ENCODE measurements around the gene GPANK1.

DNA sequence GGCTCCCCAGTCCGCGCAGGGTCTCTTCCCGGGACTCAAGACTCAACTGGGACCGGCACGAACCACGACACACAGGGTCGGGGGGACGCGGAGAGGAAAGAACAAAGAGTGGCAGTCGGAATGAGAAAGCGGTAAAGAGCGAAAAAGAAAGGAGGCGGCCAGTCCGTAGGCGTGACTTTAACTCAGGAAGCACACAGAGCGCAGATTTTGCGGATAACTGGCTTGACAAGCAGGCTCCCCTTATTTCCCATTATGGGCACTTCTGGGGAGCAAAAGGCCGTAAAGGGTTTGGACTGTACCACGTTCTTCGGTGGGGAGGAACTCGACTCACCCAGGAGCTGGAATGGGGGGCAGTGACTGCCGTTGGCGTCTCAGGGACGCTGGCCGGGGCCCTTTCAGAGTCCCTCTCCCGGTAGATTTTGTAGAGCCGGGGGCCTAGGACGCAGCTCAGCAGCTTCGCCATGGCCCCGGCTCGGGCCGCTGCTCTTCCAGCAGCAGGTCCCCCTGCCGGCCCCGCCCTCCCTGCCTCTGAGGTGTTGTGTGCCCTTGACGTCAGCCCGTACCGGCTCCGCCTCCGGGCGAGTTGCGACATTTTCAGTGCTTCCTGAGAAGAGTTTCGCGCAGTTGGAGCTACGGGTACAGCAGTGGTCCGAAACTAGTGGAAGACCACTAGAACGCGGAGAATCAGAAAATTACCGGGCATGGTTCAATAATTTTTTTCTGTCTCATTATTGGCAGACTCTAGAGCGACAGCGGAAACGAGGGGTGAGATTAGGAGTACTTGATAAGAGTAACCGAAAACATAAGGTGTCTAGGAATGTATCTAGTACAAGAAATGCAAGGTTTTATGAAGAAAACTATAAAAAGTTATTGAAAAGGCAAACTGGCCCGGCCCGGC lies 38.3 kb upstream of the GPANK1 start, which contains the start of gene ABHD16A:
- TF ChIP-seq ZNF384 (IDR thresholded peaks at IDR 0.05): no peak
- peak; percentile 54; the same call in 1 of the 2 replicates for TF ChIP-seq BHLHE40 (IDR thresholded peaks at IDR 0.05; ENCODE audit: borderline replicate concordance)
- no peak for TF ChIP-seq FOXA1 (IDR thresholded peaks at IDR 0.05)

All from HEK293T (cell line).